ENCODE measurements around the gene CDCA5. TPM values are rescaled to one million over a fixed set of nuclear protein-coding genes. Genes with fewer than 3 reads are reported as not detected.

Gene CDCA5
- total and polyA plus RNA-seq, 2 donors (not counting 1 experiment from before 2014, with no cell fraction given), result 3.0 to 4.6 TPM

DNA sequence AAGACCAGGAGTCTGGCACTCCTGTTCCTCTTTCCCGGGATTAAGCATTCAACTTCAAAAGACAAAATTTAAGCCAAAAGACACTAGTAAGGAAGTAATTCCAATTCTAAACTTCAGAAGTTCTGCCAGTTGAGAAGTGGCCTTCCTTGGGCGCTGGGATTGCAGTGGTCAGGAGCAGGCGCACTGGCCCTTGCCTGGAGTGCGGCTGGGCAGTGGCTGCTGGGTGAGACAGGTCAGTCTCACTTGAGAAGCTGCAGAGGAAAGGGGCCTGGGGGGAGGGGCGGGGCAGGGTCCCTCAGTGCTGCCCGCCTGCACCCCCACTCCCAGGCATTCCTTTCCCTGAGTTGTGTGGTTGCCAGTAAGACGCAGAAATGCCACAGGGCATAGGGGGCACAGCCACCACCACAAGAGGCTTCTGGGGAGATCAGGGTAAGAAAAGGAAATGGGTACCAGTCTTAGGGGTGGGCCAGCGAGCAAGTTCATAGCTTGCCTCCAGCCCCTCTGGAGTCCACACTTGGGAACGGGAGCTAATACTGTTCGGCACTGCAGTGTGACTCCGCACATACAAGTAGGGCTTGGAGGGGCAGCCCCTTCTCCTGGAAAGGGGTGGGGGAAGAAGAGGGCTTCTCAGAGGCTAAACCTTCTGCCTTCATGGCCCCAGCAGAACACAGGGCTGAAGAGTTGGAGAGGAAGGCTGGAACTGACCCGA lies 43.8 kb upstream of the CDCA5 start:
- no peaks in the 10 kb centered on the region for H4K20me1 ChIP-seq (ENCODE audit: control insufficient read depth, extremely low read depth, insufficient read depth, low read length)
- peaks cover 40% of the 10 kb centered on the region for H3K36me3 ChIP-seq (ENCODE audit: control insufficient read depth, insufficient read depth, low read length)
- H3K4me3 ChIP-seq (replicated peaks in 1 of 4; ENCODE audit: control extremely low read depth in 1 of 4, insufficient read depth in 1 of 4, low read depth in 3 of 4, low read length in 4 of 4), result no peak overlapping the region
- TF ChIP-seq EZH2 (IDR thresholded peaks at IDR 0.05; ENCODE audit: low read length, missing control alignments), result no peak
- no peak overlapping the region for H3K9ac ChIP-seq (ENCODE audit: insufficient read depth, low read length)
- peaks cover 14% of the 10 kb centered on the region for H3K79me2 ChIP-seq (ENCODE audit: control insufficient read depth, insufficient read depth, low read length)
- no peaks in the 10 kb centered on the region for H3K9me3 ChIP-seq (ENCODE audit: control insufficient read depth, insufficient read depth, low read depth, low read length)
- H3K4me2 ChIP-seq (ENCODE audit: extremely low read depth, insufficient read depth, low read length), result no peak overlapping the region
- H3K4me1 ChIP-seq (ENCODE audit: control insufficient read depth, extremely low read depth, insufficient read depth, low read length), result peaks cover 2% of the 10 kb centered on the region
- DNase-seq (ENCODE audit: low read depth in 2 of 2), result no peak
- H3K27me3 ChIP-seq (ENCODE audit: control insufficient read depth, insufficient read depth, low read length), result no peaks in the 10 kb centered on the region
- H3K27ac ChIP-seq (ENCODE audit: insufficient read depth, low read length), result no peak overlapping the region
- H2AFZ ChIP-seq (ENCODE audit: low read length), result no peak overlapping the region

DNA sequence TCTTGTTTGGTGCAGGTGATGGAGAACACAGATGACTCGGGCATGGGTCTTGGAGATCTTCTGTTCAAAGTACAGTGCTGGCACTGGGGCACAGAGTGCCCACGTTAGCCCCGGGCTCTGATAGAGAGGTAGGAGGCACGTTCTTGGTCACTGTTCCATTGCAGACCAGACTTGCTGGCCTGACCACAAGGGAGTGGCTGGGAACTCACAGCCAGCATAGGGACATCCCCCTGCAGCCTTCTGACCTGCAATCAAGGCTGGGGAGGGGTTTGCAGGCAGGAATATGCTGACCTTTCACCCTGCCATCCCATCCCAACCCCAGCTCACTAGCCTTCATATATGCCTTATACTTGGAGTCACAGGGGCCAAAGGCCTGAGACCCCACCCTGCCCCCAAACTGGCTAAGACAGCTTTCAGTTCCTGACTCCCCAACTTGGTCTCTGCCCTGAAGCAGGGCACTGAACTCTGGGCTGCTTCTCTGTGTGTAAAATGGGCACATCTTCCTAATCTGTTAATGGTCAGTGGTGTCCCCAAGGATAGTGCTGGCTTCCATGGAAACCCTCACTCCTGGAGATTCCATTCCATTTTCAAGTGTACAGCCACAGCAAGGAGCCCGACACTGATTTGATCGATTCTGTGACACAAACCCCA lies 42.9 kb upstream of the CDCA5 start:
- Histone ChIP-seq H3K79me2 (ENCODE audit: control insufficient read depth, insufficient read depth, low read length) (peaks cover 13% of the 10 kb centered on the region), H3K4me1 (ENCODE audit: control insufficient read depth, extremely low read depth, insufficient read depth, low read length) (no peaks in the 10 kb centered on the region), H3K27ac (ENCODE audit: insufficient read depth, low read length) (no peak overlapping the region), H3K9me3 (ENCODE audit: control insufficient read depth, insufficient read depth, low read depth, low read length) (no peaks in the 10 kb centered on the region), H3K4me3 (replicated peaks in 1 of 4; ENCODE audit: control extremely low read depth in 1 of 4, insufficient read depth in 1 of 4, low read depth in 3 of 4, low read length in 4 of 4) (no peak overlapping the region), H3K9ac (ENCODE audit: insufficient read depth, low read length) (no peak overlapping the region), H2AFZ (ENCODE audit: low read length) (no peak overlapping the region), H3K36me3 (ENCODE audit: control insufficient read depth, insufficient read depth, low read length) (peaks cover 35% of the 10 kb centered on the region), H3K4me2 (ENCODE audit: extremely low read depth, insufficient read depth, low read length) (no peak overlapping the region), H3K27me3 (ENCODE audit: control insufficient read depth, insufficient read depth, low read length) (no peaks in the 10 kb centered on the region), H4K20me1 (ENCODE audit: control insufficient read depth, extremely low read depth, insufficient read depth, low read length) (no peaks in the 10 kb centered on the region)
- TF ChIP-seq, protein P1, sequence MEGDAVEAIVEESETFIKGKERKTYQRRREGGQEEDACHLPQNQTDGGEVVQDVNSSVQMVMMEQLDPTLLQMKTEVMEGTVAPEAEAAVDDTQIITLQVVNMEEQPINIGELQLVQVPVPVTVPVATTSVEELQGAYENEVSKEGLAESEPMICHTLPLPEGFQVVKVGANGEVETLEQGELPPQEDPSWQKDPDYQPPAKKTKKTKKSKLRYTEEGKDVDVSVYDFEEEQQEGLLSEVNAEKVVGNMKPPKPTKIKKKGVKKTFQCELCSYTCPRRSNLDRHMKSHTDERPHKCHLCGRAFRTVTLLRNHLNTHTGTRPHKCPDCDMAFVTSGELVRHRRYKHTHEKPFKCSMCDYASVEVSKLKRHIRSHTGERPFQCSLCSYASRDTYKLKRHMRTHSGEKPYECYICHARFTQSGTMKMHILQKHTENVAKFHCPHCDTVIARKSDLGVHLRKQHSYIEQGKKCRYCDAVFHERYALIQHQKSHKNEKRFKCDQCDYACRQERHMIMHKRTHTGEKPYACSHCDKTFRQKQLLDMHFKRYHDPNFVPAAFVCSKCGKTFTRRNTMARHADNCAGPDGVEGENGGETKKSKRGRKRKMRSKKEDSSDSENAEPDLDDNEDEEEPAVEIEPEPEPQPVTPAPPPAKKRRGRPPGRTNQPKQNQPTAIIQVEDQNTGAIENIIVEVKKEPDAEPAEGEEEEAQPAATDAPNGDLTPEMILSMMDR (conservative IDR thresholded peaks at IDR 0.05 in 1 of 2, IDR thresholded peaks at IDR 0.05 in 1 of 2; ENCODE audit: low read depth in 1 of 2, low read length in 2 of 2), result no peak
- no peak for DNase-seq (ENCODE audit: low read depth in 2 of 2)

DNA sequence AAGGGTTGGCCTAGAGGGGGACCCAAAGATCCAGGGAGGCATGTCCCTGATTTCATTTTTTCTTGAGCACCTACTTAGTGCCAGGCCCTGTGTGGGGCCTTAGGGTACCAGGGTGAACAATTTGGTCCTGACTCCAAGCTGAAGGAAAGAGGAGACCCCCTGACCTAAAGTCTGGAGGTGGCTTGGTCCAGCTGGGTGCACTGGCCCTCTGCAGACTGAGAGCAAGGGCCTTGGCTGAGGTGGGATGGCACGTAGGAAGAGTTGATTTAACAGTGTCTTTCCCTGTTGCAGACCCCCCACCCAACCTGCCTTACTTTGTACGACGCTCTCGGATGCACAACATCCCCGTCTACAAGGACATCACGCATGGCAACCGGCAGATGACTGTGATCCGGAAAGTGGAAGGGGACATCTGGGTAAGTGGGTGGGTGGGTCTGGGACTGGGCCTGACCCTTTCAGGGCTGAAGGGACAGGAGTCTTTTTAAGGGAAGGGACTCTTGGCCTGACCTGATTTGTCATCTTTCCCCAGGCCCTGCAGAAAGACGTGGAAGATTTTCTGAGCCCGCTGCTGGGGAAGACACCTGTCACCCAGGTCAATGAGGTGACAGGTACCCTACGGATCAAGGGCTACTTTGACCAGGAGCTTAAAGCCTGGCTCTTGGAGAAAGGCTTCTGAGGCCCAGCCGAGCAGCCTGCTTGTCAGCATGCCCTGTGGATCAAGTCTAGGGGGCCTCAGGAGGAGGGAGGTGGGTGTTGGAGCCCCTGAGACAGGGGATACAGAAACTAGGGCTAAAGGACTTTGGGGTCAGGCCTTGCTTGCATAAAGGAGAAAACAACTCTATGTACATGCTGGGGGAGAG lies 41.6 kb upstream of the CDCA5 start:
- peaks cover 28% of the 10 kb centered on the region for H3K36me3 ChIP-seq (ENCODE audit: control insufficient read depth, insufficient read depth, low read length)
- no peaks in the 10 kb centered on the region for H4K20me1 ChIP-seq (ENCODE audit: control insufficient read depth, extremely low read depth, insufficient read depth, low read length)
- H2AFZ ChIP-seq (ENCODE audit: low read length), result no peak overlapping the region
- H3K9me3 ChIP-seq (ENCODE audit: control insufficient read depth, insufficient read depth, low read depth, low read length), result no peaks in the 10 kb centered on the region
- DNase-seq (ENCODE audit: low read depth in 2 of 2), result no peak
- H3K4me1 ChIP-seq (ENCODE audit: control insufficient read depth, extremely low read depth, insufficient read depth, low read length), result peaks cover 6% of the 10 kb centered on the region
- no peak overlapping the region for H3K27ac ChIP-seq (ENCODE audit: insufficient read depth, low read length)
- H3K79me2 ChIP-seq (ENCODE audit: control insufficient read depth, insufficient read depth, low read length), result peaks cover 24% of the 10 kb centered on the region
- no peak overlapping the region for H3K4me3 ChIP-seq (replicated peaks in 1 of 4; ENCODE audit: control extremely low read depth in 1 of 4, insufficient read depth in 1 of 4, low read depth in 3 of 4, low read length in 4 of 4)
- no peak overlapping the region for H3K9ac ChIP-seq (ENCODE audit: insufficient read depth, low read length)
- no peaks in the 10 kb centered on the region for H3K27me3 ChIP-seq (ENCODE audit: control insufficient read depth, insufficient read depth, low read length)
- TF ChIP-seq, protein P1 (conservative IDR thresholded peaks at IDR 0.05 in 1 of 2, IDR thresholded peaks at IDR 0.05 in 1 of 2; ENCODE audit: low read depth in 1 of 2, low read length in 2 of 2), result no peak
- no peak for TF ChIP-seq EZH2 (IDR thresholded peaks at IDR 0.05; ENCODE audit: low read length, missing control alignments)
- no peak overlapping the region for H3K4me2 ChIP-seq (ENCODE audit: extremely low read depth, insufficient read depth, low read length)

Measured in fibroblast of lung (primary cell).